HepG2 (cell line): ENCODE results near the gene PPHLN1. TPM values are rescaled to one million over a fixed set of nuclear protein-coding genes. Genes with fewer than 3 reads are reported as not detected.

Experiments used
- ATAC-seq: fragments of 200-7000 bp; cut with Tn5 transposase; 3 replicates; pipeline ENCODE4 v1.9.1; 2020; ENCODE audit warnings: mild to moderate bottlenecking, moderate library complexity
- BruUV-seq: library from RNA; stranded (reverse); fragments of 400-500 nt; replicated peaks from 2 replicates; lab custom pipeline; 2021; lab: Mats Ljungman, UMichigan
- CTCF ChIA-PET: fragments of 300-600 bp; formaldehyde crosslinking; extraction: SDS; loops from one replicate; lab custom pipeline; 2021; ENCODE audit warnings: low total read pairs, inconsistent platforms, low intra/inter-chr PET ratio; lab: Yijun Ruan, JAX
- POLR2A ChIA-PET: fragments of 350-600 bp; sonication (Branson Sonifier 250); formaldehyde crosslinking; loops from one replicate; lab custom pipeline; 2020; ENCODE audit warnings: antibody characterized with exemption, inconsistent platforms; lab: Yijun Ruan, JAX
- DNase-seq: peaks from one replicate; pipeline ENCODE4 v3.0.0-alpha.2; 2015; ENCODE audit warnings: low spot score
- FAIRE-seq: peaks from 3 replicates; lab custom pipeline; 2011; peaks lifted over from hg19 to GRCh38; lab: Jason Lieb, UNC
- H2AFZ ChIP-seq: one replicate; pipeline ENCODE4 v1.6.1; 2011; ENCODE audit warnings: low read length, inconsistent platforms
- H3K27ac ChIP-seq: fragments of 300-600 bp; 3 replicates; pipeline ENCODE4 v1.8.0; 2011; ENCODE audit warnings: mixed run types, mild to moderate bottlenecking, mixed read lengths, low read length, inconsistent platforms; ENCODE audit not compliant: insufficient read depth; ENCODE audit errors: extremely low read length
- H3K27me3 ChIP-seq, 2 experiments: fragments of 200-600 bp in 1 of 2; 2 replicates in 1 of 2; 3 replicates in 1 of 2; pipeline versions ENCODE4 v1.6.0 to v1.8.0; 2011; ENCODE audit warnings: low read length in 2 of 2, mild to moderate bottlenecking in 2 of 2, moderate library complexity in 2 of 2, inconsistent platforms in 1 of 2; ENCODE audit not compliant: insufficient read depth in 2 of 2, control insufficient read depth in 1 of 2
- H3K36me3 ChIP-seq, 2 experiments: fragments of 200-600 bp in 1 of 2; replicated peaks in 1 of 2; 2 replicates in 1 of 2; 3 replicates in 1 of 2; pipeline versions ENCODE4 v1.5.1 to v1.8.0; 2011; ENCODE audit warnings: low read length in 2 of 2, inconsistent platforms in 1 of 2; ENCODE audit not compliant: insufficient read depth in 2 of 2, control insufficient read depth in 1 of 2
- H3K4me1 ChIP-seq: 2 replicates; pipeline ENCODE4 v1.5.1; 2012; ENCODE audit warnings: low read length, inconsistent platforms; ENCODE audit not compliant: insufficient read depth
- H3K4me2 ChIP-seq: 2 replicates; pipeline ENCODE4 v1.6.0; 2011; ENCODE audit warnings: low read depth, low read length, inconsistent platforms
- H3K4me3 ChIP-seq, 3 experiments: fragments of 200-600 bp in 1 of 3; sonication (generic), shearing (Covaris generic) in 1 of 3; replicated peaks in 1 of 3; 2 replicates each; pipeline ENCODE4 v1.5.1; 2011 to 2016; ENCODE audit warnings: low read length in 3 of 3, inconsistent platforms in 2 of 3, low read depth in 2 of 3, mild to moderate bottlenecking in 2 of 3, control low read depth in 1 of 3, mixed read lengths in 1 of 3; ENCODE audit not compliant: insufficient read depth in 1 of 3
- H3K79me2 ChIP-seq: one replicate; pipeline ENCODE4 v1.6.1; 2011; ENCODE audit warnings: low read length, inconsistent platforms; ENCODE audit not compliant: insufficient read depth
- H3K9ac ChIP-seq: 2 replicates; pipeline ENCODE4 v1.6.0; 2011; ENCODE audit warnings: mild to moderate bottlenecking, low read depth, low read length, inconsistent platforms; ENCODE audit not compliant: insufficient read depth
- H3K9me3 ChIP-seq: 2 replicates; pipeline ENCODE4 v1.5.1; 2012; ENCODE audit warnings: mild to moderate bottlenecking, low read length
- H4K20me1 ChIP-seq: 2 replicates; pipeline ENCODE4 v1.6.0; 2011; ENCODE audit warnings: inconsistent platforms, mild to moderate bottlenecking, low read length, moderate library complexity; ENCODE audit not compliant: insufficient read depth
- AKNA ChIP-seq: sonication (generic); formaldehyde crosslinking; IDR thresholded peaks from 2 replicates; pipeline ENCODE4 v1.4.0; 2020; ENCODE audit warnings: missing genetic modification reagents, borderline replicate concordance
- HNRNPUL1 ChIP-seq: fragments of 200-400 bp; formaldehyde crosslinking; IDR thresholded peaks from 2 replicates; pipeline ENCODE4 v1.6.1; 2017; ENCODE audit warnings: low read depth, mild to moderate bottlenecking, low read length, moderate library complexity
- HOXA5 ChIP-seq: sonication (generic); formaldehyde crosslinking; IDR thresholded peaks from 2 replicates; pipeline ENCODE4 v1.4.0; 2020; ENCODE audit warnings: missing genetic modification reagents
- RARA ChIP-seq: IDR thresholded peaks from 2 replicates; pipeline ENCODE4 v1.6.1; 2016; ENCODE audit warnings: missing genetic modification reagents, missing compliant biosample characterization
- ZFY ChIP-seq: sonication (generic); formaldehyde crosslinking; IDR thresholded peaks from 2 replicates; pipeline ENCODE4 v1.4.0; 2020; ENCODE audit warnings: missing genetic modification reagents
- ZFYVE20 ChIP-seq: sonication (generic); formaldehyde crosslinking; IDR thresholded peaks from 2 replicates; pipeline ENCODE4 v1.8.0; 2023; ENCODE audit warnings: low read depth, mild to moderate bottlenecking, moderate library complexity, missing genetic modification reagents, borderline replicate concordance
- ZNF18 ChIP-seq: sonication (generic); formaldehyde crosslinking; IDR thresholded peaks from 2 replicates; pipeline ENCODE4 v1.8.0; 2022; ENCODE audit warnings: mild to moderate bottlenecking, missing genetic modification reagents; ENCODE audit not compliant: insufficient replicate concordance
- ZNF468 ChIP-seq: sonication (generic); formaldehyde crosslinking; IDR thresholded peaks from 2 replicates; pipeline ENCODE4 v1.8.0; 2022; ENCODE audit warnings: mild to moderate bottlenecking, moderate library complexity, missing genetic modification reagents
- ZNF484 ChIP-seq: sonication (generic); formaldehyde crosslinking; IDR thresholded peaks from 2 replicates; pipeline ENCODE4 v1.5.1; 2020; ENCODE audit warnings: mild to moderate bottlenecking, low read depth, missing genetic modification reagents, borderline replicate concordance
- ZNF605 ChIP-seq: sonication (generic); formaldehyde crosslinking; IDR thresholded peaks from 2 replicates; pipeline ENCODE4 v1.8.0; 2022; ENCODE audit warnings: mild to moderate bottlenecking, missing genetic modification reagents
- WGBS: methylation state at CpG from one replicate; pipeline ENCODE4 v1.1.6; 2017; ENCODE audit warnings: low lambda C conversion rate; 5-methylcytosine and 5-hydroxymethylcytosine counted together
- in situ Hi-C: cut with HindIII; loops from 2 replicates; pipeline ENCODE4 v1.10.0; 2017; ENCODE audit warnings: low pct_unique_long_range_greater_than_20kb; ENCODE audit not compliant: extremely low pct_ligation_motif_present
- intact Hi-C: fragments of 100-400 bp; cut with micrococcal nuclease; formaldehyde crosslinking; loops from one replicate; pipeline ENCODE4 v1.10.0; 2022; ENCODE audit not compliant: unreplicated experiment
- polyA plus RNA-seq, 8 experiments: library from polyadenylated mRNA; depleted of rRNA in 3 of 8; stranded (reverse) in 7 of 8; unstranded in 1 of 8; fragments of >200 nt; fragmentation: Illumina TruSeq in 4 of 8; extraction: Trizol in 4 of 8; gene quantifications; 2 replicates each; pipeline versions ENCODE4 v1.2.1 to v1.2.3, GENCODE V29; 2011 to 2016; ENCODE audit warnings: low read depth in 4 of 8, missing spikeins in 1 of 8, mixed read lengths in 1 of 8; ENCODE audit not compliant: insufficient read depth in 1 of 8
- total RNA-seq, 5 experiments: library from RNA; depleted of rRNA; stranded (reverse); fragments of >200 nt; fragmentation: Illumina TruSeq; extraction: Trizol; gene quantifications; 2 replicates each; pipeline ENCODE4 v1.2.3, GENCODE V29; 2016; ENCODE audit warnings: low read depth in 1 of 5
- TF ChIP-seq, protein P1 (sequence below): sonication (generic); formaldehyde crosslinking; IDR thresholded peaks from 2 replicates; pipeline ENCODE4 v1.4.0; 2020; ENCODE audit warnings: missing genetic modification reagents, borderline replicate concordance
- TF ChIP-seq, protein P2 (sequence below): sonication (generic); formaldehyde crosslinking; IDR thresholded peaks from 2 replicates; pipeline ENCODE4 v1.5.0; 2020; ENCODE audit warnings: mild to moderate bottlenecking, missing genetic modification reagents

The PPHLN1 gene
- total and polyA plus RNA-seq, 2 of the 13 experiments (the other 11 are each of a cell fraction or from before 2014, with no cell fraction given) = 43.4 to 66.0 TPM

GRCh38 chr12:42288544-42288943 is 37.4 kb upstream of the PPHLN1 start:
- no peak for ATAC-seq
- whole genome bisulfite sequencing = 33% methylated on average over 9 of the region's 9 CpGs
- intact Hi-C loops (no loop called here), in situ Hi-C loops (no loop called here)
- Histone ChIP-seq H2AFZ (no peak overlapping the region), H3K27me3 (peaks cover 0 to 3% of the 10 kb centered on the region in 2 experiments; a peak in 1 of 5 replicates), H3K9me3 (no peaks in the 10 kb centered on the region), H3K4me2 (no peak overlapping the region), H3K4me1 (no peaks in the 10 kb centered on the region), H3K27ac (no peak overlapping the region), H3K36me3 (no peaks in the 10 kb centered on the region), H3K4me3 (no peak overlapping the region), H3K9ac (no peak overlapping the region), H4K20me1 (no peaks in the 10 kb centered on the region), H3K79me2 (no peaks in the 10 kb centered on the region)
- DNase-seq = no peak
- ChIA-PET CTCF (no interaction called here), POLR2A (no interaction called here)
- BruUV-seq = no TSS peak
- no peak for TF ChIP-seq ZFYVE20
- TF ChIP-seq ZFY (CRISPR knock-in tag) = no peak
- no peak for TF ChIP-seq ZNF18 (CRISPR knock-in tag)
- no peak for TF ChIP-seq AKNA (CRISPR knock-in tag)
- no peak for TF ChIP-seq RARA (CRISPR knock-in tag)
- TF ChIP-seq HNRNPUL1 = no peak
- TF ChIP-seq ZNF605 = no peak
- TF ChIP-seq ZNF468 (CRISPR knock-in tag) = no peak
- TF ChIP-seq ZNF484 (CRISPR knock-in tag) = no peak
- TF ChIP-seq, protein P1, sequence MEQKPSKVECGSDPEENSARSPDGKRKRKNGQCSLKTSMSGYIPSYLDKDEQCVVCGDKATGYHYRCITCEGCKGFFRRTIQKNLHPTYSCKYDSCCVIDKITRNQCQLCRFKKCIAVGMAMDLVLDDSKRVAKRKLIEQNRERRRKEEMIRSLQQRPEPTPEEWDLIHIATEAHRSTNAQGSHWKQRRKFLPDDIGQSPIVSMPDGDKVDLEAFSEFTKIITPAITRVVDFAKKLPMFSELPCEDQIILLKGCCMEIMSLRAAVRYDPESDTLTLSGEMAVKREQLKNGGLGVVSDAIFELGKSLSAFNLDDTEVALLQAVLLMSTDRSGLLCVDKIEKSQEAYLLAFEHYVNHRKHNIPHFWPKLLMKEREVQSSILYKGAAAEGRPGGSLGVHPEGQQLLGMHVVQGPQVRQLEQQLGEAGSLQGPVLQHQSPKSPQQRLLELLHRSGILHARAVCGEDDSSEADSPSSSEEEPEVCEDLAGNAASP (CRISPR knock-in tag) = no peak
- TF ChIP-seq HOXA5 (CRISPR knock-in tag) = no peak
- TF ChIP-seq, protein P2, sequence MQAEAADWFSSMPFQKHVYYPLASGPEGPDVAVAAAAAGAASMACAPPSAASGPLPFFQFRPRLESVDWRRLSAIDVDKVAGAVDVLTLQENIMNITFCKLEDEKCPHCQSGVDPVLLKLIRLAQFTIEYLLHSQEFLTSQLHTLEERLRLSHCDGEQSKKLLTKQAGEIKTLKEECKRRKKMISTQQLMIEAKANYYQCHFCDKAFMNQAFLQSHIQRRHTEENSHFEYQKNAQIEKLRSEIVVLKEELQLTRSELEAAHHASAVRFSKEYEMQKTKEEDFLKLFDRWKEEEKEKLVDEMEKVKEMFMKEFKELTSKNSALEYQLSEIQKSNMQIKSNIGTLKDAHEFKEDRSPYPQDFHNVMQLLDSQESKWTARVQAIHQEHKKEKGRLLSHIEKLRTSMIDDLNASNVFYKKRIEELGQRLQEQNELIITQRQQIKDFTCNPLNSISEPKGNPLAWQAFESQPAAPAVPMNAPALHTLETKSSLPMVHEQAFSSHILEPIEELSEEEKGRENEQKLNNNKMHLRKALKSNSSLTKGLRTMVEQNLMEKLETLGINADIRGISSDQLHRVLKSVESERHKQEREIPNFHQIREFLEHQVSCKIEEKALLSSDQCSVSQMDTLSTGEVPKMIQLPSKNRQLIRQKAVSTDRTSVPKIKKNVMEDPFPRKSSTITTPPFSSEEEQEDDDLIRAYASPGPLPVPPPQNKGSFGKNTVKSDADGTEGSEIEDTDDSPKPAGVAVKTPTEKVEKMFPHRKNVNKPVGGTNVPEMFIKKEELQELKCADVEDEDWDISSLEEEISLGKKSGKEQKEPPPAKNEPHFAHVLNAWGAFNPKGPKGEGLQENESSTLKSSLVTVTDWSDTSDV = no peak
- FAIRE-seq = no peak
